Spleen (tissue), 11 donors: ENCODE measurements around the gene MKX. TPM values are rescaled to one million over a fixed set of nuclear protein-coding genes. Genes with fewer than 3 reads are reported as not detected.

Experiments
- DNase-seq: peaks from one replicate; pipeline ENCODE4 v3.0.0-alpha.2; 2020
- H3K27ac ChIP-seq, 8 donors: fragments of 200-600 bp; sonication (generic) in 7 of 8; 1 replicate in 4 of 8; 2 replicates in 4 of 8; pipeline versions ENCODE4 v1.5.0 to v1.8.0; 2016 to 2021; ENCODE audit warnings: inconsistent platforms in 4 of 8, mild to moderate bottlenecking in 4 of 8, moderate library complexity in 1 of 8
- H3K27me3 ChIP-seq, 7 donors: fragments of 200-600 bp; sonication (generic) in 6 of 7; replicated peaks in 1 of 7; 1 replicate in 4 of 7; 2 replicates in 3 of 7; pipeline versions ENCODE4 v1.5.0 to v1.8.0; 2016 to 2021; ENCODE audit warnings: inconsistent platforms in 3 of 7, mild to moderate bottlenecking in 1 of 7
- H3K36me3 ChIP-seq, 6 donors: fragments of 200-600 bp; sonication (generic) in 5 of 6; 1 replicate in 4 of 6; 2 replicates in 2 of 6; pipeline versions ENCODE4 v1.5.0 to v1.8.0; 2016 to 2021; ENCODE audit warnings: inconsistent platforms in 2 of 6
- H3K4me1 ChIP-seq, 6 donors: fragments of 200-600 bp; sonication (generic) in 5 of 6; 1 replicate in 3 of 6; 2 replicates in 3 of 6; pipeline versions ENCODE4 v1.5.0 to v1.8.0; 2016 to 2021; ENCODE audit warnings: inconsistent platforms in 3 of 6
- H3K4me3 ChIP-seq, 8 donors: fragments of 200-600 bp; sonication (generic) in 7 of 8; 1 replicate in 4 of 8; 2 replicates in 4 of 8; pipeline versions ENCODE4 v1.5.0 to v1.8.0; 2016 to 2021; ENCODE audit warnings: inconsistent platforms in 4 of 8, mild to moderate bottlenecking in 4 of 8, moderate library complexity in 2 of 8
- H3K9me3 ChIP-seq, 8 donors: fragments of 200-600 bp; sonication (generic) in 7 of 8; 1 replicate in 4 of 8; 2 replicates in 4 of 8; pipeline versions ENCODE4 v1.5.0 to v1.8.0; 2016 to 2021; ENCODE audit warnings: inconsistent platforms in 4 of 8
- POLR2A ChIP-seq, 3 donors: fragments of 450-650 bp; IDR thresholded peaks; one replicate each; pipeline ENCODE4 v1.5.1; 2017; ENCODE audit warnings: antibody characterized with exemption in 3 of 3, mild to moderate bottlenecking in 1 of 3
- POLR2AphosphoS5 ChIP-seq, 3 donors: sonication (generic); formaldehyde crosslinking; IDR thresholded peaks; one replicate each; pipeline ENCODE4 v1.5.1; 2017; ENCODE audit warnings: antibody characterized with exemption in 3 of 3
- WGBS, 5 donors: extraction: QIAGEN DNeasy Blood & Tissue Kit in 3 of 5; methylation state at CpG; one replicate each; pipeline versions ENCODE4 v1.1.5 to v1.1.7; 2013 to 2018; 5-methylcytosine and 5-hydroxymethylcytosine counted together
- intact Hi-C: fragments of 100-400 bp; cut with DNase I; formaldehyde crosslinking; loops from one replicate; pipeline ENCODE4 v1.15.0; 2023; ENCODE audit warnings: low total_unique reads
- polyA plus RNA-seq, 3 donors: library from polyadenylated mRNA; stranded (reverse); fragments of 200-250 nt; gene quantifications; one replicate each; pipeline ENCODE4 v1.2.1, GENCODE V29; 2013
- total RNA-seq, 7 donors: library from RNA; depleted of rRNA in 3 of 7; stranded (reverse); fragments of >200 nt in 3 of 7; fragmentation: NEBNext Ultra II Directional in 4 of 7; extraction: Animal tissue kit (Norgen Biotek cat#: 25700) in 4 of 7; gene quantifications; one replicate each; pipeline versions ENCODE4 v1.1.0 to v1.2.1, GENCODE V29; 2016 to 2021
- TF ChIP-seq, protein P1 (sequence below), 11 experiments: fragments of 200-600 bp in 7 of 11; fragments of 450-650 bp in 4 of 11; sonication (generic) in 4 of 11; IDR thresholded peaks in 8 of 11; conservative IDR thresholded peaks in 3 of 11; 1 replicate in 7 of 11; 2 replicates in 4 of 11; pipeline versions ENCODE4 v1.4.0 to v1.8.0; 2016 to 2021; ENCODE audit warnings: antibody characterized with exemption in 11 of 11, inconsistent platforms in 4 of 11, mild to moderate bottlenecking in 1 of 11
- donor health status: healthy with polysubstance abuse.
- donor health status: DM: no; HTN: no; CAD: no; lungs with moderate emphysema.
- donor health status: DM: no; HTN: no; CAD: no.
- donor health status: Bipolar disorder and iron deficiency.
- donor health status: healthy.
- donor health status: DM: no; HTN: no; CAD: no.
- donor health status: DM: yes; HTN: yes; CAD: no.

Gene MKX
- total and polyA plus RNA-seq, 10 donors: 0.07 to 0.34 (median 0.16) TPM; not detected in 3

DNA sequence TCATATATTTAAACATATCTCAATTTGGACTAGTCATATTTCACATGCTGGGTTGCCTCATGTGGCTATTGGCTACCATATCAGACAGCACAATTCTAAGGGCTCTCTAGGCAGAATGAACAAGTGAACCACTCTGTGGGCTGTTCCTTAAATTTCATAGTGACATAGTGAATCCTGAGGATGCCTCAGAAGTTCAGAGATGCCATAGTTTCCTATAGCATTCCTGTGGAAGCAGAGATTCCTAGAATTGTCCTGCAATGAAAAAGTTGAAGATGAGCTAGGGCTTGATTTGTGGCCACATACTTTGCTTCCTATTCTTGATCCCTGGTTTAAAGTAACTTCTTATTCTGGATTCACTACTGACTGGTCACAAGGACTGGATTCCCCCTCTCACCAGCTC, 35.6 kb downstream of the MKX start:
- Histone ChIP-seq H3K27ac (no peak overlapping the region), H3K36me3 (no peaks in the 10 kb centered on the region), H3K4me3 (no peak overlapping the region), H3K27me3 (peaks cover 0 to 2% (median 0%) of the 10 kb centered on the region in 7 donors), H3K9me3 (no peaks in the 10 kb centered on the region), H3K4me1 (no peaks in the 10 kb centered on the region)
- TF ChIP-seq POLR2AphosphoS5 (IDR thresholded peaks at IDR 0.05) (no peak), POLR2A (IDR thresholded peaks at IDR 0.05) (no peak)
- TF ChIP-seq, protein P1, sequence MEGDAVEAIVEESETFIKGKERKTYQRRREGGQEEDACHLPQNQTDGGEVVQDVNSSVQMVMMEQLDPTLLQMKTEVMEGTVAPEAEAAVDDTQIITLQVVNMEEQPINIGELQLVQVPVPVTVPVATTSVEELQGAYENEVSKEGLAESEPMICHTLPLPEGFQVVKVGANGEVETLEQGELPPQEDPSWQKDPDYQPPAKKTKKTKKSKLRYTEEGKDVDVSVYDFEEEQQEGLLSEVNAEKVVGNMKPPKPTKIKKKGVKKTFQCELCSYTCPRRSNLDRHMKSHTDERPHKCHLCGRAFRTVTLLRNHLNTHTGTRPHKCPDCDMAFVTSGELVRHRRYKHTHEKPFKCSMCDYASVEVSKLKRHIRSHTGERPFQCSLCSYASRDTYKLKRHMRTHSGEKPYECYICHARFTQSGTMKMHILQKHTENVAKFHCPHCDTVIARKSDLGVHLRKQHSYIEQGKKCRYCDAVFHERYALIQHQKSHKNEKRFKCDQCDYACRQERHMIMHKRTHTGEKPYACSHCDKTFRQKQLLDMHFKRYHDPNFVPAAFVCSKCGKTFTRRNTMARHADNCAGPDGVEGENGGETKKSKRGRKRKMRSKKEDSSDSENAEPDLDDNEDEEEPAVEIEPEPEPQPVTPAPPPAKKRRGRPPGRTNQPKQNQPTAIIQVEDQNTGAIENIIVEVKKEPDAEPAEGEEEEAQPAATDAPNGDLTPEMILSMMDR (IDR thresholded peaks at IDR 0.05 in 8 of 11, conservative IDR thresholded peaks at IDR 0.05 in 3 of 11): no peak
- intact Hi-C loops: no loop called here
- no peak for DNase-seq

DNA sequence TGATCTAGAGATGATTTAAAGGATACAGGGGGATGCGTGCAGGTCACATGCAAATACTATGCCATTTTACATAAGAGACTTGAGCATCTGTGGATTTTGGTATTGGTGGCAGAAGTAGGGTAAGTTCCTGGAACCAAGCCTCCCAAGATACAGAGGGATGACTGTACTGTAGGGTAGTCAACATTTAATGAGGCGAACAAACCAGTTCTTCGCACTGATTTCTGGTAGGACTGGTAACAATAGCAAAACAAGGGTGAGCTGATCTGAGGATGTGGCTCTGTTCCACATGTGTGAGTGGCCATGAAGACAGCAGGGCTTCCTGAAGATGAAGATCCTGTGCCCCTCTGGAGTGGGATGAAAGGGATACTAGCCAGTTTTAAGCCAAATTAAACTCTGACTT, 36.3 kb downstream of the MKX start:
- H3K9me3 ChIP-seq: no peaks in the 10 kb centered on the region
- H3K27me3 ChIP-seq: no peaks in the 10 kb centered on the region
- no peaks in the 10 kb centered on the region for H3K36me3 ChIP-seq
- no peaks in the 10 kb centered on the region for H3K4me1 ChIP-seq
- DNase-seq: no peak
- intact Hi-C loops: no loop called here
- TF ChIP-seq POLR2AphosphoS5 (IDR thresholded peaks at IDR 0.05) (no peak), POLR2A (IDR thresholded peaks at IDR 0.05) (no peak)
- TF ChIP-seq, protein P1 (IDR thresholded peaks at IDR 0.05 in 8 of 11, conservative IDR thresholded peaks at IDR 0.05 in 3 of 11): no peak
- WGBS, 5 donors: 95 to 97% (median 97%) methylated on average over 3 of the region's 3 CpGs
- no peak overlapping the region for H3K4me3 ChIP-seq
- H3K27ac ChIP-seq: no peak overlapping the region

DNA sequence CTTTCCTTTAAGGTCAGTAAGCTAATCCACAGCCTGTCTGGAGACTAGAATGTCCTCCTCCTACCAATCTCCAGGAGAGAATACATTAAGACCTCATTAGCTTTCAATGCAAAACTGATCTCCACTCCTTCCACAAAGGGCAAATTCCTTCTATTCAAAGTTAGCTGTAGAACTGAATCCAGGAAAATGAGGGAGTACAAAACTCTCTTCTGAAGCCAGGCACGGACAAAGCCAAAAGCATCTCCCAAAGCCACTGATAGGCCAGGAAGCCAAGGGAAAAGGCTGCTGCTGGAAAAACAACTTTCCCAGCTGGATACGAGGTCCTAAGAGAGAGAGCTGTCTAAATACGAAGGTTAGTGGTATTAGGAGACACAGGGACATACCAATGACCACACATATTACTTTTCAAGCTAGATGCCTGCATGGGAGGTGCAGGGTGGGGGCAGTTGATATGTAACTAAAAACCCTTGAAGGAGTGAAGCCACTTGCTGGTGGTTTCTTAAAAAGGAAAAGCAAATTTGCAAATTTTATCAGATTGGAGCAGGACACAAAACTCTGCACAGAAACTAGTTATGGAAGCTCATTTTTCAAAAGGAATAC, 43.6 kb downstream of the MKX start:
- H3K9me3 ChIP-seq: no peaks in the 10 kb centered on the region
- H3K4me3 ChIP-seq: no peak overlapping the region
- WGBS, 5 donors: 48 to 75% (median 73%) methylated on average over 3 of the region's 3 CpGs
- no peaks in the 10 kb centered on the region for H3K4me1 ChIP-seq
- DNase-seq: no peak
- peaks cover 0 to 6% (median 0%) of the 10 kb centered on the region in 7 donors for H3K27me3 ChIP-seq
- intact Hi-C loops: no loop called here
- TF ChIP-seq, protein P1 (IDR thresholded peaks at IDR 0.05 in 8 of 11, conservative IDR thresholded peaks at IDR 0.05 in 3 of 11): no peak
- no peaks in the 10 kb centered on the region for H3K36me3 ChIP-seq
- H3K27ac ChIP-seq: no peak overlapping the region

DNA sequence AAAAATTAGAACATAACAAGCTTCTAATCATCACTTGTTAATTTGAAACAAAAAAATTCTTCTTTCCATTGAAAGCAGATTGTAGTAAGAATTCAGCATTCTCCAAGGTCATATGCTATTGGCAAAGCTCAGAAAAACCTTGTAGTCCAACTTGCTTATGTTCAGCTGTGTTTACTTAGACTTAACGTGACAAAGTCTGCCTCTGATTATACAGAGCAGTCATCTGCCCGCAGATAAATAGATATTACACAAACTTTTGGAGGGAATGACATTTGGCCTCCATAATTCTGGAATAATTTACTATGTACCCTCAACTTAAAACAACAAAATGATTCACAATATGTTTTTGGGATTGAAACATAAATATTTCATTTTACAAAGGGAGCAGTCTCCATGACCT, 45.8 kb downstream of the MKX start:
- Histone ChIP-seq H3K27me3 (peaks cover 0 to 6% (median 0%) of the 10 kb centered on the region in 7 donors), H3K4me1 (no peaks in the 10 kb centered on the region), H3K9me3 (no peaks in the 10 kb centered on the region), H3K36me3 (no peaks in the 10 kb centered on the region), H3K27ac (no peak overlapping the region), H3K4me3 (no peak overlapping the region)
- 39 to 82% (median 45%) methylated on average over 2 of the region's 2 CpGs for whole genome bisulfite sequencing, 5 donors
- DNase-seq: no peak
- intact Hi-C loops: no loop called here
- no peak for TF ChIP-seq POLR2AphosphoS5 (IDR thresholded peaks at IDR 0.05)
- TF ChIP-seq, protein P1 (IDR thresholded peaks at IDR 0.05 in 8 of 11, conservative IDR thresholded peaks at IDR 0.05 in 3 of 11): no peak
- no peak for TF ChIP-seq POLR2A (IDR thresholded peaks at IDR 0.05)
